Measurements from ENCODE around the gene VN1R4.
"Not testable (repeated sequence)": the region's sequence is repeated elsewhere in the genome, so short reads cannot be mapped to it uniquely, and the experiment has no call there.

- TF ChIP-seq CTCF (IDR thresholded peaks at IDR 0.05; ENCODE audit: borderline replicate concordance, extremely low read depth, low read length, poor library complexity, severe bottlenecking); EZH2 (IDR thresholded peaks at IDR 0.05; ENCODE audit: borderline replicate concordance, low read depth, low read length, severe bottlenecking): not testable (repeated sequence)
Measured at GRCh38 chr19:53301341-53301740, 33.8 kb upstream of the VN1R4 start.
